Activated CD8-positive, alpha-beta memory T cell treated with anti-CD3 and anti-CD28 coated beads, Interleukin-2, amount 50 U/mL, for 24 hours (primary cell): Measurements from ENCODE around the gene DISC1.
"Not testable (repeated sequence)": the region's sequence is repeated elsewhere in the genome, so short reads cannot be mapped to it uniquely, and the experiment has no call there.

Experiments
- DNase-seq: peaks from one replicate; pipeline ENCODE4 v3.0.0-alpha.2; 2020; ENCODE audit errors: extremely low read depth

The DISC1 gene

DNA sequence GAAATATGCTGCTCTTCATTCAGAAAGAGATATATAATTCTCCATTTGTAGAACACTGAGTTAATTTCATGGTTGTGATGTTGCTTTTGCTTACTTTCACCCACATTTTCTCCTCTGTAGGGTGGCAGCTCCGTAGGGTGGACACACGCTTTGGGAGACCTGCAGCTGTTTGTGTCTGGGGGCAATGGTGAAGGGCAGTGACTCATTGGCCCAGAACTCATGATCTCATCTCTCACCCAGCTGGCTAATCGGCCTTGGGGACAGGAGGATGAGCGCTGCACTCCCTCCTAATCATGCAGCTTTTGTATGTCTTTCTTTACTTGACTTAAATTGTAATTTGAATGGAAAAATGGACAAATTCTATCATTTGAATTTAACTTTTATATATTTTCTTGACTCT is 9.6 kb downstream of the DISC1 start:
- DNase-seq: no peak

DNA sequence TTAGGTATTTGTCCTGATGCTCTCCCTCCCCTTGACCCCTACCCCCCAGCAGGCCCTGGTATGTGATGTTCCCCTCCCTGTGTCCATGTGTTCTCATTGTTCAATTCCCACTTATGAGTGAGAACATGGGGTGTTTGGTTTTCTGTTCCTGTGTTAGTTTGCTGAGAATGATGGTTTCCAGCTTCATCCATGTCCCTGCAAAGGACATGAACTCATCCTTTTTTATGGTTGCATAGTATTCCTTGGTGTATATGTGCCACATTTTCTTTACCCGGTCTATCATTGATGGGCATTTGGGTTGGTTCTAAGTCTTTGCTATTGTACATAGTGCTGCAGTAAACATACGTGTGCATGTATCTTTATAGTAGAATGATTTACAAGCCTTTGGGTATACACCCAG is 10.3 kb downstream of the DISC1 start:
- DNase-seq: not testable (repeated sequence)

DNA sequence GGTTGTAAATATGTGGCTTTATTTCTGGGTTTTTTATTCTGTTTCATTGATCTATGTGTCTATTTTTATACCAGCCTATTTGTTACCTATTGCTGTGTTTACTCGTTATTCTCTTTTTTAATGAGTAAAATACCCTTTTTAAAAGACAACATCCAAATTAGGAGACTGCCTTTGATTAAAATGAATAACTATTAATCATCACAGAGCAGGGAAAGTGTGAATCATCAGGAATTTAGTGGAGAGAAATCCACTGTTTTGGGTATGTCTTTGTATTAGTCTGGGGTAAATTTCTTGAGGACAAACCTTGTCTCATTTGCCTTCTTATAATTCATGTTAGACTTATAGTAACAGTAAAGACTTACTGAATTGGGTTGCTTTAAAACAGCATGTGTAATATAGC is 12.1 kb downstream of the DISC1 start:
- DNase-seq: no peak

DNA sequence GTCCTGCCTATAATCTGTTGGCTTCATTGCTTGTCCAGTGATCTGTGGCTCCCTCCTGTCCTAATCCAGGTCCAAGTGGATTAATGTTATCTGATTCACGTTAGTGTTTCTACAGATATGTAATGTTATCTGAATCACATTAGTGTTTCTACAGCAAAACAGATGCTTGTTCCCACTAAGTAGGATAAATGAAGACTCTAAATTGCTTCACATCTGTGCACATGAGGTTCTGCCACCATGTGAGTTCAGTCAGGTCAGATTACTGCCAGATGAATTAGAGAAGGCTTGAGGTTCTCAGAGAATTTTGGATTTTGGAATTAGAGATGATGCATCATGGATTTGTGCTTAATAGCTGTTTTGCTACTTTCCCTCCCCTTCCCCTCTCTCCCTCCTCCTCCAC is 13.2 kb downstream of the DISC1 start:
- no peak for DNase-seq

DNA sequence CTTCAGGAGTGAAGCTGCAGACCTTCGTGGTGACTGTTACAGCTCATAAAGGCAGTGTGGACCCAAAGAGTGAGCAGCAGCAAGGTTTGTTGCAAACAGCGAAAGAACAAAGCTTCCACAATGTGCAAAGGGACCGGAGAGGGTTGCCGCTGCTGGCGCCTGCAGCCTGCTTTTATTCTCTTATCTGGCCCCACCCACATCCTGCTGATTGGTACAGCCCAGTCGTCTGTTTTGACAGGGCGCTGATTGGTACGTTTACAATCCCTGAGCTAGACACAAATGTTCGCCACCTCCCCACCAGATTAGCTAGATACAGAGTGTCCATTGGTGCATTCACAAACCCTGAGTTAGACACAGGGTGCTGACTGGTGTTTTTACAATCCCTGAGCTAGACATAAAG is 14.9 kb downstream of the DISC1 start:
- DNase-seq: not testable (repeated sequence)

DNA sequence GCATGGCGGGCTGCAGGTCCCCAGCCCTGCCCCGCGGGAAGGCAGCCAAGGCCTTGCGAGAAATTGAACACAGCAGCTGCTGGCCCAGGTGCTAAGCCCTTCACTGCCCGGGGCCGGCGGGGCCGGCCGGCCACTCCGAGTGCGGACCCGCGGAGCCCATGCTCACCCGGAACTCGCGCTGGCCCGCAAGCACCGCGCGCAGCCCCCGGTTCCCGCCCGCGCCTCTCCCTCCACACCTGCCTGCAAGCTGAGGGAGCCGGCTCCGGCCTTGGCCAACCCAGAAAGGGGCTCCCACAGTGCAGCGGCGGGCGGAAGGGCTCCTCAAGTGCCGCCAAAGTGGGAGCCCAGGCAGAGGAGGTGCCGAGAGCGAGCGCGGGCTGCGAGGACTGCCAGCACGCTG is 15.5 kb downstream of the DISC1 start:
- DNase-seq: not testable (repeated sequence)

DNA sequence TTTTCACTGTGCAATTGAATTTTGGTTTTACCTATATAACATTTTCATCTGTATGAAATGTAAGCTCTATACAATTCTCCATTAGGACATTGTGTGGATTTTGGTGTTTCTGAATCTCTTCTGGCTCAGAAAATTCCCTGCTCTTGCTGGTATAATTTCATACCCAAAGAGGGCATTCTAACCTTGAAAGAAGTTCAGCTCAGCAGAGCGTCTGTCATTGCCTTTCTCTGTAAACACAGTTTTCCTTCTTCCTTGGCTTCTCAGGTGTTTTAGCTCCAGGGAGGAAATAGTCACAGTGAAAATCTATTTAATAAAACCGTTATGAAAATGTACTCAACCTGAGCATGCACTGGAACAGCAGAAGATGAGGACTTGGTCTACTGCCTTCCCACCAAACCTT is 16.0 kb downstream of the DISC1 start:
- DNase-seq: no peak

DNA sequence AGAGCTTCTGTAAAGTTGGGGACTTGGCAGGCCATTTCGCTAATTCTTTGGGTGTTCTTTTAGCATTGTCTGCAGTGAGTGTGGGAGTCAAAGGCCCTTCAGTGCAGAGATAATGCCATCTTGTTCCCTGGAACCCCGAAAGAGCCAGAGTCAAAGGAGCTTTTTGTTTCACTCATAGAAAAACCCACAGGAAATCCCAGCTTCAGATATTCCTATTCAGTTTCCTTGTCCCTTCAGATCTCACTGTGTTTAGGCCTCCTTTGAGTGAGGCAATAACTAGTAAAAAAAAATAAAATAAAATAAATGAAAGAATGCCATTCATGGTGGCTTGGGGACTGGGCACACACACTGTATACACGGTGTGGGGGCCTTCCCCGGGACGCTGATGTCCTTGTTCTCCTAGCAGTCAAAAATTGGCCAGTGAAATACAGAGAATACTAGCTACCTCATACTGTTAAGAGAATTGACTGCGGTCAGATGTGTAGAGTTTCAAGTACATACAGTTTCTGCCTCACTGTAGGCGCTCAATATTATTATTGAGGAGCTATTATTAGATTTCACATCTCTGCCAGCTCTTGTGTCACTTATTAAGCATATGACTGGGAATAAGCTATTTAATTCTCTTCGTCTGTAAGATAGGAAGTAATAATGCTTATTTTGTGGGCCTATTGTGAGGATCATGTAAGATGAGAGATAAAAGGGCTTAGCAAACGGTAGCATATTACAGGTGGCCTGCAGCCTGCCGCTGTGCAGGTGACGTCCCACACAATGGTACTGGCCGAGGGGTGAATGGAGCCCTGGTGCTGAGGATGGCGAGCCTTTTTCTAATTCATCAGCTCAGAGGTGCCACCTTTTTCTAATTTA is 16.7 kb downstream of the DISC1 start:
- no peak for DNase-seq

DNA sequence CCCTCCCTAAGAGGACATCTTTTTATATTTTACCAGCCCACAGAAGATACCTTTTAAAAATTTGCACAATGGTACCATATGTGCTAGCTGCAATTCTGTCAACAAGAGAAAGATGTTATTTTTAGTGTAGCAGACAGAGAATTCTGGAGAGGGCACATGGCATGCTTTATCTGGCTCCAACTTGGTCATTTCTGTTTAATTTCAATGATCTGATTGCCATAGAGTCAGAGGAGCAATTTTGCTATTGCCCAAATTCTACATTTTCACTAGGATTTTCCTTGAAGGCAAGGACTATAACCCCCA is 17.3 kb downstream of the DISC1 start:
- DNase-seq: no peak

DNA sequence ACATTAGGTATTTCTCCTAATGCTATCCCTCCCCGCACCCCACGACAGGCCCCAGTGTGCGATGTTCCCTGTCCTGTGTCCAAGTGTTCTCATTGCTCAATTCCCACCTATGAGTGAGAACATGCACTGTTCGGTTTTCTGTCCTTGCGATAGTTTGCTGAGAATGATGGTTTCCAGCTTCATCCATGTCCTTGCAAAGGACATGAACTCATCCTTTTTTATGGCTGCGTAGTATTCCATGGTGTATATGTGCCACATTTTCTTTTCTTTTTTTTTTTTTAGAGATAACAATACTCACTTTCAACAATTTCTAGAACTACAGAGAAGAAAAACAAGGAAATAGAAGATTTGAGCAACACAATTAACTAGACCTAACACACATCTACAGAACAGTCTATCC is 19.0 kb downstream of the DISC1 start:
- DNase-seq: not testable (repeated sequence)

DNA sequence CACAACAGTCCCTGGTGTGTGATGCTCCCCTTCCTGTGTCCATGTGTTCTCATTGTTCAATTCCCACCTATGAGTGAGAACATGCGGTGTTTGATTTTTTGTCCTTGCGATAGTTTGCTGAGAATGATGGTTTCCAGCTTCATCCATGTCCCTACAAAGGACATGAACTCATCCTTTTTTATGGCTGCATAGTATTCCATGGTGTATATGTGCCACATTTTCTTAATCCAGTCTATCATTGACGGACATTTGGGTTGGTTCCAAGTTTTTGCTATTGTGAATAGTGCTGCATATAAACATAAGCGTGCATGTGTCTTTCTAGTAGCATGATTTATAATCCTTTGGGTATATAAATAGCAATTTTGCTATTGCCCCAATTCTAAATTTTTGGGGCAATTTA is 19.6 kb downstream of the DISC1 start:
- not testable (repeated sequence) for DNase-seq

DNA sequence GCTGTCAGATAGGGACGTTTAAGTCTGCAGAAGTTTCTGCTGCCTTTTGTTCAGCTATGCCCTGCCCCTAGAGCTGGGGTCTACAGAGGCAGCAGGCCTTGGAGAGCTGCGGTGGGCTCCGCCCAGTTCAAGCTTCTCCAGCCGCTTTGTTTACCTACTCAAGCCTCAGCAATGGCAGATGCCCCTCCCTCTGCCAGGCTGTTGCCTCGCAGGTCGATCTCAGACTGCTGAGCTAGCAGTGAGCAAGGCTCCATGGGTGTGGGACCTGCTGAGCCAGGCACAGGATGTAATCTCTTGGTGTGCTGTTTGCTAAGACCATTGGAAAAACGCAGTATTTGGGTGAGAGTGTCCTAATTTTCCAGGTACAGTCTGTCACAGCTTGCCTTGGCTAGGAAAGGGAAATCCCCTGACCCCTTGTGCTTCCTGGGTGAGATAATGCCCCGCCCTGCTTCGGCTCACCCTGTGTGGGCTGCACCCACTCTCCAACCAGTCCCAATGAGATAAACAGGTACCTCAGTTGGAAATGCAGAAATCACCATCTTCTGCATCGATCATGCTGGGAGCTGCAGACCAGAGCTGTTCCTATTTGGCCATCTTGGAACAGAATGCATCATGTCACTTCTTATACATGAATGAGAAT is 25.2 kb downstream of the DISC1 start:
- not testable (repeated sequence) for DNase-seq

DNA sequence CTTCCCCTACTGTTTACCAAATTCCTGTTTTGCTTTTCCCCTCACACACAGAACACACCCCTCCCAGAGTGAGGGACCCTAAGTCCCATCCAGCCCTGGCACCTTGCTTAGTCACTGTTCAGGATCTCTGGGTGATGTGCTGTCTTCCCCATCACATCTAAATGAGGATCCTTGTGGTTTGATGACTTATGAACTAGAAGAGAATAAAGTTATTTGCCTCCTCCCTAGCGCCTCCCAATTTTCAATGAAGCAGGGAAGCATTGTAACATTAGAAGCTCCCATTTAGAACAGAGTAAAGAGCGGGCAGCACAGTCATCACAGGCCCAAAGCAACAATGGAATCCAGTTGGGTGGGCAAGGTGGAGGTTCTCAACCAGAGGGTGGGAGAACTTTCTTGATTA is 27.0 kb downstream of the DISC1 start:
- DNase-seq: no peak

DNA sequence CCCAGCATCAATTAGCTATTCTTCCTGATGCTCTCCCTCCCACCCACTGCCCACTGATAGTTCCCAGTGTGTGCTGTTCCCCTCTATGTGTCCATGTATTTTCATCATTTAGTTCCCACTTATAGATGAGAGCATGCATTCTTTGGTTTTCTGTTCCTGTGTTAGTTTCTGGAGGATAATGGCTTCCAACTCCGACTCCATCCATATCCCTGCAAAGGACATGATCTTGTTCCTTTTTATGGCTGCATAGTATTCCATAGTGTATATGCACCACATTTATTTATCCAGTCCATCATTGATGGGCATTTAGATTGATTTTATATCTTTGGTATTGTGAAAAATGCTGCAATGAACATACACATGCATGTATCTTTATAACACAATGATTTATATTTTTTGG is 30.2 kb downstream of the DISC1 start:
- DNase-seq: no peak

DNA sequence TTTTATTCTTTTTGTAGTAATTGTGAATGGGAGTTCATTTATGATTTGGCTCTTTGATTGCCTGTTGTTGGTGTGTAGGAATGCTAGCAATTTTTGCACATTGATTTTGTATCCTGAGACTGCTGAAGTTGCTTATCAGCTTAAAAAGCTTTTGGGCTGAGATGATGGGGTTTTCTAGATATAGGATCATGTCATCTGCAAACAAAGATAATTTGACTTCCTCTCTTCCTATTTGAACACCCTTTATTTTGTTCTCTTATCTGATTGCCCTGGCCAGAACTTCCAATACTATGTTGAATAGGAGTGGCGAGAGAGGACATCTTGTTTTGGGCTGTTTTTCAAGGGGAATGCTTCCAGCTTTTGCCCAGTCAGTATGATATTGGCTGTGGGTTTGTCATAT is 31.6 kb downstream of the DISC1 start:
- DNase-seq: not testable (repeated sequence)

DNA sequence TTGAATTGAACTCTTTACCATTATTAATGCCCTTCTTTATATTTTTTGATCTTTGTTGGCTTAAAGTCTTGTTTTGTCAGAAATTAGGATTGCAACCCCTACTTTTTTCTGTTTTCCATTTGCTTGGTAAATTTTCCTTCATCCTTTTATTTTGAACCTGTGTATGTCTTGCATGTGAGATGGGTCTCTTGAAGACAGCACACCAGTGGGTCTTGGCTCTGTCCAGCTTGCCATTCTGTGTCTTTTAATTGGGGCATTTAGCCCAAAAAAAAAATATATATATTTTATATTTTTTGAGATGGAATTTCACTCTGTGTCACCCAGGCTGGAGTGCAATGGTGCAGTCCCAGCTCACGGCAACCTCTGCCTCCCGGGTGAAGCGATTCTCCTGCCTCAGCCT is 33.6 kb downstream of the DISC1 start:
- no peak for DNase-seq

DNA sequence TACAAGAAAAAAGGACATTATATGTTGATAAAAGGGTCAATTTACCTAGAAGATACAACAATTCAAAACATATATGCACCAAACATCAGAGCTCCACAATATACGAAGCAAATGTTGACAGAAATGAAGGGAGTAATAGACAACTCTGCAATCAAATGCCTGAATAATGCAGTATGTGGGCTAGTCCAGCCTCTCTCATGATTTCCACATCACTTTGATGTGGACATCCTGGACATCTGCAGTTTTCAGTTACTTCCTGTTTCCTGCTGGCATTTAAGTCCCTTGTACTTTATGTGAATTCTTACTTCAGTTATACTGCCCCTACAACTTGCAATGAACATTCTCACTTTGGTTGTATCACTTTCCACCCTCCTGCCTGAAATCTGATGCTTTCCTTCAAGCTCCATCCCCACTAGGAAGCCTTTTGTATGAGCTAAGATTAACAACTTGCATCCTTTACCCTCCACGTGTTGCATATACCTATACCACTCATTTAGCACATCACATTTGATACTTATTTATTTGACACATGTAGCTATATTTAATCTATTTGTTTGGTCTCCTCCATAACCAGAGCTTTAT is 36.7 kb downstream of the DISC1 start:
- DNase-seq: no peak

DNA sequence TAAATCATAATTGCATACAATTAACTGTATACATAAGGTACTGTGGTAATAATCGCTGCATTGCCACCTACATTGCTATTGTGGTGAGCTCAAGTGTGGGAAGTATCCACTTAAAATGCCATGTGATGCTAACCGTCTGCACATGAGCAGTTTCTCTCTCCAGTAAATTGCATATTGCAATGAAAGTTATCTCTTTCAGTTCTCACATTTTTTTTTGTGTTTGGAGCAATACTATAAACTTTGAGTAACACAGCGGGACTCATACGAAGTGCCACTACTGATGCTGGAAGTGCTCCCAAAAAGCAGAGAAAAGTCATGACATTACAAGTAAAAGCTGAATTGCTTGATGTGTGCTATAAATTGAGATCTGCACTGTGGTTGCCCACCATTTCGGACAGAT is 38.5 kb downstream of the DISC1 start:
- DNase-seq: no peak

DNA sequence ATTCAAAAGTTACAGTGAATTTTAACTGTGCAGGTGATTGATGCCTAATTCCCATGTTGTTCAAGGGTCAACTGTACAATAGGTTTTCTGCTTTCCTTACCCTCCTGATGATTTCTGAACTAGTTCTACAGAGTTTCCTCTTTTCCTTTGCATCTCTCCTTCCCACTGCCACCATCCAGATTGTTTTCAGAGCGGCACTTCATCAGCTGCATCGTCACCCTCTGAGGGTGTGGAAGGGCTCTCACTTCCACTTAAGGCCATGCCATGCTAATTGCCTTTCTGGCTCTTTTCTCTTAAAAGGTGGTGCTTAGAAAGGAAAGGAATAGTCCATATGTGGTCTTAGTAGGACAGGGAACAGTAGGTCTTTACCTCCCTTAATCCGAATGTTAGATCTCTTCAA is 39.1 kb downstream of the DISC1 start:
- DNase-seq: no peak

DNA sequence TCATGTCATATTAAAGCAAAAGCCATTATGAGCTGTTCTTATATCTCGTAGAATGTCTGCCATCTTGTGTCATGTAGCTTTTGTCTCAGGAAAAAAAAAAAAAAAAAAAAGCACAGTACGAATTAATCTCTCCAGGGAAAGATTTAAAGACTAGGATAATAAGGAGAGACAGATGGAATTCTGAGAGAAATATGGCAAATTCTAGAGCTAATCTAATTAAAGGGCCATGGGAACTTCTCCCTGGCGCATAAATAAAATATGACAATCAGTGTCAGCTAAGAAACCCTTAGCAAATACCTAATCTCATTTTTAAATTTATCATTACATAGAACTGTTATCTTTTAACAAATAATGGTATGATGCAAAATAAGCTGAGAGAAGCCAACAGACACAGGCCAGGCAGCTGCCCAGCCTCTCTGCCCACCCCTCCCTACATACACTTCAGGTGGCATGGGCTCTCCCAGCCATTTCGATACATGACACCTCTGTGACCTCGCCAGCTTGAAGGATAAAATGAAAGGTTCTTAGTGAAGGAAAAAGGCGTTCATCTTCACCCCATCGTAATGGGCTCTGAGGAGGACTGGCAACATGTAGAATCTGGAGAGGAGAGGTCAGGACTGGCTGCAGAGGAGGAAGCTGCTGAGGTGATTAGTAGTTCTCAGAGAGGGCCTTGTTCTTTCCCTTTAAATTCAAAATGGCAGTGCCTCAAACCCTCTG is 39.8 kb downstream of the DISC1 start:
- no peak for DNase-seq

DNA sequence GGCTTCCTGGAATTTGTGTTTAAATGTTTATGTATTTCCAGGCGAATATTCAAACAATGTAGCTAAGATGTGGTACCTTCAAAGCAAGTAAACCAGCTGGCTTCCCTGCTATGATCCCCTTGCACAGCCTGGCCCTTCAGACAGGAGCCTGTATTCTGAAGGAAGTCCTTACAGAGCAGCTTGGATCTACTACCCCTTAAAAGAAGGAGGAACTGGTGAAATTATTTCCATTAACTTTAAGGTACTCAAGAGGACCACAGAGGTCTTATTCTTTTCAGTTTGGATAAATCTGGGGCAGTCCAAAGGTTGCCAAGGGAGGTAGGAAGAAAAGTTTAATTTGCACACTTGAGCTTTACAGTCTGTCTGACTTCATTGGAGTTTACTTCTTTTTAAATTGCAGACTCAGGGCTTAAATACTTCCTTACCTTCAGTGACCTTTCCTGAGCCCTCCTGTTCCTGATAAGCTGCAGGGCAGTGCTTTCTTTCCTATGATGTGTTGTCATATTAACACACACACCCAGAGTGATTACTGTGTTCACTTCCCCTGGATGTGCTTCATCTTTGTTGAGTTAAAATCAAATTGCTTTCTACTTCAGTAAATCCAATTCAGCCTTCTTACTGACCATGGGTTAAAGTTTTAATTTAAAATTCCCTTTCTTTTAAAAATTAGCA is 40.5 kb downstream of the DISC1 start:
- DNase-seq: no peak

DNA sequence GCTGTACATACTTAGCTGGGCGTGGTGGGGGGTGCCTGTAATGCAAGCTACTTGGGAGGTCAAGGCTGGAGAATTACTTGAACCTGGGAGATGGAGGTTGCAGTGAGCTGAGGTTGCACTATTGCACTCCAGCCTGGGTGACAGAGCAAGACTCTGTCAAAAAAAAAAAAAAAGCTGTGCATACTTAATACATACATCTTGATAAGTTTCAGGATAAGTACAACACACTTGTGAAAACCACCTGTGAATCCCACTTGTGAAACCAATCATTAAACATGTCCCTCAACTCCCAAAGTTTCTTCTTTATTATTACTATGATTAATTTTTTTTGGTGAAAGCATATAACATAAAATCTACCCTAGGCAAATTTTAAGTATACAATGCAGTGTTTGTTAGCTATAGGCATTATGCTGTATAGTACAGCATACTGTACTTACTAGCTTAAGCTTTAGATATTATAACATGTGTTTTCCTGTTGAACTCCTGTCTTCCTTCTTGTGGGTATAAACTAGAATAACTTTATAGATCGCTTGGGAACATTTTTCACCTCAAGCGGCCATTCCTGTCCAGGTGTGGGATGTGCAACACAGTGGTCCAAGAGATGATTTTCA is 41.4 kb downstream of the DISC1 start:
- DNase-seq: no peak
